Measurements from ENCODE around the gene PTPRG. TPM values are rescaled to one million over a fixed set of nuclear protein-coding genes. Genes with fewer than 3 reads are reported as not detected.

PTPRG gene
- total and polyA plus RNA-seq, 2 experiments from 2014 or later: 24.4 to 131 TPM

GRCh38 chr3:61565569-61565968 lies 4.2 kb downstream of the PTPRG start:
- TF ChIP-seq EZH2phosphoT487 (IDR thresholded peaks at IDR 0.05; ENCODE audit: unreplicated experiment) (no peak), JUNB (IDR thresholded peaks at IDR 0.05; ENCODE audit: unreplicated experiment) (no peak), ZNF331 (CRISPR knock-in tag; IDR thresholded peaks at IDR 0.05; ENCODE audit: low read depth) (no peak), NANOG (IDR thresholded peaks at IDR 0.05; ENCODE audit: borderline replicate concordance) (no peak), POLR2AphosphoS5 (IDR thresholded peaks at IDR 0.05; ENCODE audit: low read depth) (no peak), CREB1 (CRISPR knock-in tag; IDR thresholded peaks at IDR 0.05; ENCODE audit: low read depth) (no peak), STAT1 (IDR thresholded peaks at IDR 0.05; ENCODE audit: unreplicated experiment) (no peak), ZNF462 (CRISPR knock-in tag; IDR thresholded peaks at IDR 0.05) (no peak), CTCF (conservative IDR thresholded peaks at IDR 0.05; ENCODE audit: low read depth in 2 of 2) (no peak), EZH2 (IDR thresholded peaks at IDR 0.05; ENCODE audit: low read depth, unreplicated experiment) (no peak), REST (IDR thresholded peaks at IDR 0.05; ENCODE audit: unreplicated experiment) (no peak)
- peaks cover 41% of the 10 kb centered on the region for H3K4me1 ChIP-seq (ENCODE audit: insufficient read depth)
- peaks cover 37% of the 10 kb centered on the region for H3K36me3 Mint-ChIP-seq (ENCODE audit: low read depth)
- H2AFZ ChIP-seq: no peak overlapping the region
- peaks cover 63% of the 10 kb centered on the region for H4K20me1 ChIP-seq (replicated peaks; ENCODE audit: insufficient read depth)
- H3K27me3 Mint-ChIP-seq (ENCODE audit: insufficient read depth, low read depth, poor library complexity): peaks cover 32% of the 10 kb centered on the region
- H3K4me2 ChIP-seq: peak overlapping the region; percentile 89
- peaks cover 92% of the 10 kb centered on the region for H3K79me2 ChIP-seq (replicated peaks; ENCODE audit: insufficient read depth)
- H3K36me3 ChIP-seq (ENCODE audit: insufficient read depth): no peaks in the 10 kb centered on the region; the same call in 1 of the 2 replicates
- H3K4me1 Mint-ChIP-seq: peaks cover 50% of the 10 kb centered on the region
- ATAC-seq: no peak
- no peaks in the 10 kb centered on the region for H3K9me2 ChIP-seq (ENCODE audit: insufficient read depth)
- H3K4me3 Mint-ChIP-seq: peak overlapping the region; percentile 99
- peaks cover 25% of the 10 kb centered on the region for H3K27me3 ChIP-seq (ENCODE audit: insufficient read depth)
- H3K27ac Mint-ChIP-seq: no peak overlapping the region
- peak overlapping the region; percentile 97 for H3K4me3 ChIP-seq
- H3K9me3 Mint-ChIP-seq: peaks cover 3% of the 10 kb centered on the region; the same call in 1 of the 3 replicates
- no peak overlapping the region for H3K27ac ChIP-seq (ENCODE audit: low read depth)
- H3F3A ChIP-seq (replicated peaks; ENCODE audit: low read depth): peaks cover 5% of the 10 kb centered on the region; the same call in 1 of the 2 replicates
- DNase-seq (ENCODE audit: low spot score): no peak

All from GM23338 (cell line).